Liver (tissue), 3 donors: Measurements from ENCODE around the gene MARK1.

Source experiments
- ATF3 ChIP-seq: IDR thresholded peaks from 2 replicates; pipeline ENCODE4 v1.6.1; 2016; ENCODE audit warnings: antibody characterized with exemption
- CTCF ChIP-seq: fragments of 150-350 bp; IDR thresholded peaks from 2 replicates; pipeline ENCODE4 v1.5.1; 2017; ENCODE audit warnings: improper control_type of control experiment, low read depth, low read length; ENCODE audit not compliant: missing input control
- EGR1 ChIP-seq, 2 donors: IDR thresholded peaks; 2 replicates each; pipeline ENCODE4 v1.6.1; 2016 to 2018; ENCODE audit warnings: antibody characterized with exemption in 2 of 2, low read depth in 2 of 2
- GABPA ChIP-seq, 2 donors: IDR thresholded peaks in 1 of 2; conservative IDR thresholded peaks in 1 of 2; 2 replicates each; pipeline ENCODE4 v1.6.1; 2016; ENCODE audit warnings: antibody characterized with exemption in 2 of 2, mild to moderate bottlenecking in 1 of 2, moderate library complexity in 1 of 2
- HNF4A ChIP-seq, 2 donors: conservative IDR thresholded peaks; 2 replicates each; pipeline ENCODE4 v1.6.1; 2016; ENCODE audit warnings: antibody characterized with exemption in 2 of 2, mild to moderate bottlenecking in 2 of 2
- JUND ChIP-seq, 2 donors: IDR thresholded peaks; 2 replicates each; pipeline ENCODE4 v1.6.1; 2016; ENCODE audit warnings: antibody characterized with exemption in 2 of 2
- MAX ChIP-seq: IDR thresholded peaks from 2 replicates; pipeline ENCODE4 v1.6.1; 2016; ENCODE audit warnings: antibody characterized with exemption
- NR2F2 ChIP-seq: IDR thresholded peaks from 2 replicates; pipeline ENCODE4 v1.6.1; 2016; ENCODE audit warnings: antibody characterized with exemption
- RAD21 ChIP-seq, 2 donors: IDR thresholded peaks; 2 replicates each; pipeline ENCODE4 v1.6.1; 2016; ENCODE audit warnings: antibody characterized with exemption in 2 of 2, mild to moderate bottlenecking in 2 of 2
- REST ChIP-seq: IDR thresholded peaks from 2 replicates; pipeline ENCODE4 v1.6.1; 2016; ENCODE audit warnings: antibody characterized with exemption, mild to moderate bottlenecking
- RXRA ChIP-seq, 2 donors: IDR thresholded peaks; 2 replicates each; pipeline ENCODE4 v1.6.1; 2017 to 2018; ENCODE audit warnings: antibody characterized with exemption in 2 of 2, mild to moderate bottlenecking in 1 of 2
- SP1 ChIP-seq: IDR thresholded peaks from 2 replicates; pipeline ENCODE4 v1.6.1; 2018; ENCODE audit warnings: antibody characterized with exemption, mild to moderate bottlenecking
- YY1 ChIP-seq: IDR thresholded peaks from 2 replicates; pipeline ENCODE4 v1.6.1; 2016; ENCODE audit warnings: antibody characterized with exemption, mild to moderate bottlenecking
- ZBTB33 ChIP-seq: IDR thresholded peaks from 2 replicates; pipeline ENCODE4 v1.6.1; 2016; ENCODE audit warnings: antibody characterized with exemption
- donor health status: healthy.
- donor health status: healthy.

- no peak for TF ChIP-seq CTCF
- TF ChIP-seq MAX, result no peak
- TF ChIP-seq RXRA (IDR thresholded peaks at IDR 0.05), result no peak
- no peak for TF ChIP-seq SP1
- no peak for TF ChIP-seq YY1
- no peak for TF ChIP-seq REST
- TF ChIP-seq NR2F2, result no peak
- TF ChIP-seq JUND (IDR thresholded peaks at IDR 0.05), result no peak
- TF ChIP-seq RAD21 (IDR thresholded peaks at IDR 0.05), result no peak
- no peak for TF ChIP-seq GABPA (IDR thresholded peaks at IDR 0.05 in 1 of 2, conservative IDR thresholded peaks at IDR 0.05 in 1 of 2)
- TF ChIP-seq ZBTB33, result no peak
- no peak for TF ChIP-seq ATF3
- TF ChIP-seq EGR1 (IDR thresholded peaks at IDR 0.05; ENCODE audit: low read depth in 2 of 2), result no peak
- TF ChIP-seq HNF4A (conservative IDR thresholded peaks at IDR 0.05), result no peak
These were observed 23.8 kb downstream of the MARK1 start for GRCh38 chr1:220551718-220552117.
